ENCODE results near the gene AFDN. TPM values are rescaled to one million over a fixed set of nuclear protein-coding genes. Genes with fewer than 3 reads are reported as not detected.
A peak's percentile ranks its signal among the peaks of the same experiment; 100 is the strongest.

The AFDN gene
- total and polyA plus RNA-seq, 9 donors, result 29.7 to 60.3 (median 48.8) TPM

DNA sequence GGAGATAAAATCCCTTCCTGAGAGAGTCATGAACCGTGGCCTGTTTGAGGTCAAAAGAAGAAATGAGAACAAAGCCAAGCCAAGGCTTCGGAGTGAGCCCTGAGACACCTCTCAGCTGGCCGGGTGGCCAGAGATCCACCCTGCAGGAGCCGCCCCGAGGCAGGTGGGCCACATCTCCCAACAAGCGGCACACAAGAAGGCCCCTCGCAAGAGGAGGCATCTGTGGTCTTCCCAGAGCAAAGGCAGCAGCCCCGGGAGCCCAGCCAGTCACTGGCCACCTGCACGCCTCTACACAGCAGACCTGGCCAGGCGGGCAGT lies 30.9 kb upstream of the AFDN start:
- no peaks in the 10 kb centered on the region for H3K9me3 ChIP-seq (replicated peaks; ENCODE audit: control insufficient read depth, low read depth, low read length)
- DNase-seq, result no peak
- H3K4me3 ChIP-seq (ENCODE audit: low read length), result peak overlapping the region; percentile 31
- WGBS (ENCODE audit: insufficient coverage), result 75% methylated on average over 10 of the region's 10 CpGs
- H3K36me3 ChIP-seq (ENCODE audit: control insufficient read depth, insufficient read depth, low read length), result no peaks in the 10 kb centered on the region
- H3K27me3 ChIP-seq (ENCODE audit: control insufficient read depth, insufficient read depth, low read length), result peaks cover 30% of the 10 kb centered on the region
- peaks cover 22% of the 10 kb centered on the region for H3K4me1 ChIP-seq (ENCODE audit: control insufficient read depth, insufficient read depth, low read length)
- H3K27ac ChIP-seq (ENCODE audit: low read length), result peak overlapping the region; percentile 59

DNA sequence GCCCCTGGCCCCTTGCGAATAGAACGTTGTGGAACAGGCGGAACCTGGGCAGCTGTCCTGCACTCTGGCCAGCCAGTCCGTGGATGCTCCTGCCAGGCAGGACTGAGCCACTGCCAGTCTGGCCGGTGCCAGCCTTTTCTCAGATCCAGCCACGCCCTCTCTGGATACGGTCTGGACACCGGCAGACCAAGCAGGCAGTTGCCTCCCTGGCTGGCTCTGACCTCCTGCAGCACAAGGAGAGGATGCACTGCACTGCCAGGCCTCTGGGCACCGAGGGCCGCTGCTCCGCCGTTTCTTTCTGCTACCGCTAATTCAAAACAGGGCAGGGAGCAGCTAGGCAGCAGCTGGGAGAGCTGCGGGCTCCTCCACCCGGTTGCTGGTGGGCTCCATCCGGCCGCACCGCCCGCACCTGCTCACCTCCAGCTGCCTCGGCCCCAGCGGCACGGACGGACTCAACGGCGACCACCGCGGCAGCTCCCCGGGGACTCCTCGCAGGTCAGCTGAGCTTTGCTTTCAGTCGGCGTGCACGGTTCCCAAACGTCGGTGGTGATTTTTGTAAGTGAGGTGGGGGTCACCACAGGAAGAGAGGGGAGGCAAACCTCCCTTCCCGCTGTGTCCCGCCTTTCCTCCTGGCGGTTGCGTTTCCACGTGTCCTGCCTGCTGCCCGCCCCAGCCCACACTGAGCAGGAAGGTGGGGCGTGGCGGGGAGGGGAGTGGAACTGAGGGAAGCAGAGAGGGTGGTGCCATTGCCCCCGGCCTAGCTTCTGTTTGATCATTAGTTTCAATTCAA lies 30.3 kb upstream of the AFDN start:
- H3K4me3 ChIP-seq (ENCODE audit: low read length), result peak overlapping the region; percentile 31
- H3K27me3 ChIP-seq (ENCODE audit: control insufficient read depth, insufficient read depth, low read length), result peaks cover 32% of the 10 kb centered on the region
- no peaks in the 10 kb centered on the region for H3K36me3 ChIP-seq (ENCODE audit: control insufficient read depth, insufficient read depth, low read length)
- peak overlapping the region; percentile 59 for H3K27ac ChIP-seq (ENCODE audit: low read length)
- peaks cover 22% of the 10 kb centered on the region for H3K4me1 ChIP-seq (ENCODE audit: control insufficient read depth, insufficient read depth, low read length)
- no peaks in the 10 kb centered on the region for H3K9me3 ChIP-seq (replicated peaks; ENCODE audit: control insufficient read depth, low read depth, low read length)
- 17% methylated on average over 29 of the region's 43 CpGs for WGBS (ENCODE audit: insufficient coverage)
- DNase-seq, result peak; percentile 30

DNA sequence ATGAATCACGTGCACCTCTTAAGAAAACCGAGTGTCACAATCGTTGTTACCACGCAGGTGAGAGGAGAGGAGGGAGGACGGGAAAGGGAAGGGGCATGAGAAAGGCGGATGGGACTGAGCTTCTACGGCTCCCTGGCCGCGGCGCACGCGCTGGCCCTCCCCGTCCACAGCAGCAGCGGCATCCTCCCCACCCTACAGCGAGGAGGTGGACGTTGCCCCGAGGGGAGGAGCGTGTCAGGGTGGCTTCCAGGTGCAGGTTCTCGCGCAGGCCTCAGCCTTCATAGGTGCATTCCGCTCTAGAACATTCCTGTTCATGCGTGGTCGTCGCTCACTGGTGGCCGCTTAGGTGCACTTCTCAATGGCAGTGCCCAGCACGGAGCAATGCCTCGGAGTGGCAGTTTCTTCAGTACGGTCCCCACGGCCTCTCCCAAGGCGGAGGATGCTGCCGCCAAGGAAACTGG lies 29.7 kb upstream of the AFDN start:
- no peak for DNase-seq
- WGBS (ENCODE audit: insufficient coverage), result 73% methylated on average over 24 of the region's 31 CpGs
- Histone ChIP-seq H3K9me3 (replicated peaks; ENCODE audit: control insufficient read depth, low read depth, low read length) (no peaks in the 10 kb centered on the region), H3K4me1 (ENCODE audit: control insufficient read depth, insufficient read depth, low read length) (peaks cover 22% of the 10 kb centered on the region), H3K27me3 (ENCODE audit: control insufficient read depth, insufficient read depth, low read length) (peaks cover 29% of the 10 kb centered on the region), H3K4me3 (ENCODE audit: low read length) (peak overlapping the region; percentile 31), H3K27ac (ENCODE audit: low read length) (no peak overlapping the region), H3K36me3 (ENCODE audit: control insufficient read depth, insufficient read depth, low read length) (no peaks in the 10 kb centered on the region)

DNA sequence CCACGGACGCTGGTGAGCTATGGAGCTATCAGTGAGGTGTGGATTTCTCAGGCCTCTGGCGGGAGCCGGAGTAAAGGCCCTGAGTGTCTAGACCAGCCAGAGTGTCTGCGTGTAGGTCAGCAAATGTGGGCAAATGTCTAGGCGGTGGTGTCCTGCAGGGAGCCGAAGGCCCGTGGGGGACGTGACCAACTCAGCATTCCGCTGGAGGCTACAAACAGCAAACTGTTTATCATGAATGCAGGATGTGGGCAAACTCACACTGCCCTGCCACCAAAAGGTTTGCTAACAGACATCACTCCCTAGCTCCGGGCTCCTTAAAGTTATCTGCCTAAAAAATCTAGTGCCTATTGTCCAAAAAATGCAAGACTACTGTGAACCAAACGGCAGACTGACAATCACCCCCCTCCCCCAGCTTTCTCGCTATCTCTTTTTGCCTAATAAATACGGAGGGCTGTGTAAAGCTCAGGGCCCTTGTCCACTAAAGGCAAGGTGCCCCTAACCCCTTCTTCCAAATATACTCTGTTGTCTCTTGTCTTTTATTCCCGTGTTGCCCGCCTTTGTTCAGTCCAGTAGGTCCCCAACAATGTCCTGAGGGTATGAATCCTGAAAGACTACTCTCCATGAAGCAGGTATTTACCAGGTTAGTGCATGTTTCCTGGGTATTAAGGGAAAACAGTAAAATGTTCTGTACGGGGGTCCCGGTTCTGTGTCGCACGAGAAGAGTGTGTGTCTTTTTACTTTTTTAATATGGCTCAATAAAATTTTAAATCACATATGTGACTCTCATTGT lies 29.0 kb upstream of the AFDN start:
- Histone ChIP-seq H3K9me3 (replicated peaks; ENCODE audit: control insufficient read depth, low read depth, low read length) (no peaks in the 10 kb centered on the region), H3K36me3 (ENCODE audit: control insufficient read depth, insufficient read depth, low read length) (no peaks in the 10 kb centered on the region), H3K4me1 (ENCODE audit: control insufficient read depth, insufficient read depth, low read length) (peaks cover 22% of the 10 kb centered on the region), H3K27me3 (ENCODE audit: control insufficient read depth, insufficient read depth, low read length) (peaks cover 29% of the 10 kb centered on the region), H3K27ac (ENCODE audit: low read length) (no peak overlapping the region), H3K4me3 (ENCODE audit: low read length) (no peak overlapping the region)
- 72% methylated on average over 14 of the region's 20 CpGs for WGBS (ENCODE audit: insufficient coverage)
- DNase-seq, result no peak

DNA sequence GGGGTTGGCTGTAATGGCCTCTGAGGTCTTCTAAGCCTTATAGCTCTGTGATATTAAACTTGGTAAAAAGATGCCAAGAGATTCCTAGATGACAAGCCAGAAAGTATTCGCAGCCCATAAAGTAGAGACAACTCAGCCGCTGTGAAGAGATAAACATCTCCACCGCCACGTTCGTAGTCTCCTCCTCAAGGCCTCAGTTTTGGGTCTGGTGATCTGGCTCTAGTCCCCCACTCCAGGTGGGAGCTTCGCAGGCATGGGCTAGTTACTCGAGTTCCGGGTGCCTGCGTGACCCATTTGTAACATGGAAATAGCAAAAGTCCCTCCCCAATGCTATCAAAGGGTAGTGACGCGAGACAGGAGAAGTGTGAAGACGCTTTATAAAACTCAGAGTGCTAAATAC lies 28.3 kb upstream of the AFDN start:
- Histone ChIP-seq H3K36me3 (ENCODE audit: control insufficient read depth, insufficient read depth, low read length) (no peaks in the 10 kb centered on the region), H3K4me1 (ENCODE audit: control insufficient read depth, insufficient read depth, low read length) (peaks cover 22% of the 10 kb centered on the region), H3K4me3 (ENCODE audit: low read length) (no peak overlapping the region), H3K27me3 (ENCODE audit: control insufficient read depth, insufficient read depth, low read length) (peaks cover 29% of the 10 kb centered on the region), H3K27ac (ENCODE audit: low read length) (no peak overlapping the region), H3K9me3 (replicated peaks; ENCODE audit: control insufficient read depth, low read depth, low read length) (no peaks in the 10 kb centered on the region)
- 72% methylated on average over 6 of the region's 12 CpGs for whole genome bisulfite sequencing (ENCODE audit: insufficient coverage)
- no peak for DNase-seq

DNA sequence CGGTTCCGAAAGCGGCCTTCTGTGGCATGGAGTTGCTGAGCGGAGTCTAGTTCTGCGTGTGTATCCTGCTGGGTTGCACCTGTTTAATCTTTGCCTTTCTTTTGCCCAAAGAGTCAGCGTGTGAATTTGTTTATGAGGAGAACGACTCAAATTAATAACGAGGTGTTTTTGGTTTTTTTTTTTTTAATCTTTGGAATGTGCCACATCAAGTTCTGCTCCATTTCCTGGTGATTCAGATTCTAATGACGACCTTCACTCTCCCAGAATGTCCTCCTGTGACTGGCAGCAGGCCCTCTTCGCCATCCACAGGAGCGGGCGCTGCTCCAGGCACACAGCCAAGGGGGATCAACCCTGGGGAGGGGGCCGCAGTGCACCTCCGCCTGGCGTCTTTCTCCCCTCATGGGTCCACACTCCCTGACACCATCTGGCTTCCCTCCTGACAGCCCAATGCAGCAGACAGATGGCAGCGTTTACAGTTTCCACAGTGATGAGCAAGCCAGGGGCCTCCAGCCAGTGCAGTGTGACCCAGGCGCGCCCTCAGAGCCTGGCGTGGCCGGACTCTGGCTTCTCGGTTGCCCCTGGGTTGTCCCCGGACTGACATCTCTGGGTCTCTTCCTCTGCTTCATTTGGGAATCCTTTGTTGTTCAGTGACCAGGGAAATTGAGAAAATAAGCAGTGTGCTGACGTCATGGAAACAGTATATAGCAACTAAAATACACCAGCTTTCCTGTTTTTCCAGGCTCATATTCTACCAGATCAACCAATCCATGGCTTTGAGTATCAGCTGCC lies 27.5 kb upstream of the AFDN start:
- Histone ChIP-seq H3K4me3 (ENCODE audit: low read length) (no peak overlapping the region), H3K36me3 (ENCODE audit: control insufficient read depth, insufficient read depth, low read length) (no peaks in the 10 kb centered on the region), H3K27me3 (ENCODE audit: control insufficient read depth, insufficient read depth, low read length) (peaks cover 29% of the 10 kb centered on the region), H3K4me1 (ENCODE audit: control insufficient read depth, insufficient read depth, low read length) (peaks cover 22% of the 10 kb centered on the region), H3K9me3 (replicated peaks; ENCODE audit: control insufficient read depth, low read depth, low read length) (no peaks in the 10 kb centered on the region), H3K27ac (ENCODE audit: low read length) (no peak overlapping the region)
- WGBS (ENCODE audit: insufficient coverage), result 61% methylated on average over 19 of the region's 23 CpGs
- DNase-seq, result peak; percentile 76

- 33% methylated on average over 1 of the region's 6 CpGs for WGBS (ENCODE audit: insufficient coverage)
- Histone ChIP-seq H3K9me3 (replicated peaks; ENCODE audit: control insufficient read depth, low read depth, low read length) (no peaks in the 10 kb centered on the region), H3K4me3 (ENCODE audit: low read length) (no peak overlapping the region), H3K4me1 (ENCODE audit: control insufficient read depth, insufficient read depth, low read length) (peaks cover 20% of the 10 kb centered on the region), H3K27ac (ENCODE audit: low read length) (no peak overlapping the region), H3K36me3 (ENCODE audit: control insufficient read depth, insufficient read depth, low read length) (no peaks in the 10 kb centered on the region), H3K27me3 (ENCODE audit: control insufficient read depth, insufficient read depth, low read length) (peaks cover 24% of the 10 kb centered on the region)
- DNase-seq, result no peak
These were observed 26.2 kb upstream of the AFDN start for GRCh38 chr6:167800549-167800948.

- 50% methylated on average over 1 of the region's 1 CpG for WGBS (ENCODE audit: insufficient coverage)
- peaks cover 20% of the 10 kb centered on the region for H3K27me3 ChIP-seq (ENCODE audit: control insufficient read depth, insufficient read depth, low read length)
- H3K9me3 ChIP-seq (replicated peaks; ENCODE audit: control insufficient read depth, low read depth, low read length), result no peaks in the 10 kb centered on the region
- no peak overlapping the region for H3K4me3 ChIP-seq (ENCODE audit: low read length)
- DNase-seq, result no peak
- peaks cover 14% of the 10 kb centered on the region for H3K4me1 ChIP-seq (ENCODE audit: control insufficient read depth, insufficient read depth, low read length)
- H3K27ac ChIP-seq (ENCODE audit: low read length), result no peak overlapping the region
- H3K36me3 ChIP-seq (ENCODE audit: control insufficient read depth, insufficient read depth, low read length), result no peaks in the 10 kb centered on the region
These were observed 25.4 kb upstream of the AFDN start for GRCh38 chr6:167801263-167801662.

GRCh38 chr6:167802339-167802738 lies 24.4 kb upstream of the AFDN start:
- peaks cover 8% of the 10 kb centered on the region for H3K4me1 ChIP-seq (ENCODE audit: control insufficient read depth, insufficient read depth, low read length)
- H3K4me3 ChIP-seq (ENCODE audit: low read length), result no peak overlapping the region
- no peaks in the 10 kb centered on the region for H3K36me3 ChIP-seq (ENCODE audit: control insufficient read depth, insufficient read depth, low read length)
- no peak for DNase-seq
- H3K9me3 ChIP-seq (replicated peaks; ENCODE audit: control insufficient read depth, low read depth, low read length), result no peaks in the 10 kb centered on the region
- no peak overlapping the region for H3K27ac ChIP-seq (ENCODE audit: low read length)
- WGBS (ENCODE audit: insufficient coverage), result 100% methylated on average over 1 of the region's 3 CpGs
- peaks cover 10% of the 10 kb centered on the region for H3K27me3 ChIP-seq (ENCODE audit: control insufficient read depth, insufficient read depth, low read length)

GRCh38 chr6:167803816-167804215 lies 22.9 kb upstream of the AFDN start:
- H3K9me3 ChIP-seq (replicated peaks; ENCODE audit: control insufficient read depth, low read depth, low read length), result no peaks in the 10 kb centered on the region
- H3K4me3 ChIP-seq (ENCODE audit: low read length), result no peak overlapping the region
- peaks cover 6% of the 10 kb centered on the region for H3K27me3 ChIP-seq (ENCODE audit: control insufficient read depth, insufficient read depth, low read length)
- no peak overlapping the region for H3K27ac ChIP-seq (ENCODE audit: low read length)
- peaks cover 8% of the 10 kb centered on the region for H3K4me1 ChIP-seq (ENCODE audit: control insufficient read depth, insufficient read depth, low read length)
- 95% methylated on average over 6 of the region's 8 CpGs for WGBS (ENCODE audit: insufficient coverage)
- DNase-seq, result no peak
- H3K36me3 ChIP-seq (ENCODE audit: control insufficient read depth, insufficient read depth, low read length), result no peaks in the 10 kb centered on the region

Measured in muscle of leg (tissue), 11 donors.